HG03342 (cell line): Measurements from ENCODE around the gene CRYGA.
"Not testable (repeated sequence)": the region's sequence is repeated elsewhere in the genome, so short reads cannot be mapped to it uniquely, and the experiment has no call there.

Source experiments
- ATAC-seq: cut with Tn5 transposase; IDR thresholded peaks from one replicate; pipeline ENCODE4 v1.9.1; 2021; ENCODE audit warnings: mild to moderate bottlenecking, moderate library complexity; ENCODE audit not compliant: unreplicated experiment

Gene CRYGA

GRCh38 chr2:208127090-208127489, 36.3 kb downstream of the CRYGA start:
- ATAC-seq: no peak

- ATAC-seq: no peak
Observed at GRCh38 chr2:208125251-208125650, 38.1 kb downstream of the CRYGA start.

GRCh38 chr2:208124013-208124715, 39.2 kb downstream of the CRYGA start, which contains the start of gene CRYGD:
Gene CRYGD, minus strand, starts transcription at chr2:208124524. Its CDS starts 51 bp downstream, at chr2:208124473.
- not testable (repeated sequence) for ATAC-seq

- no peak for ATAC-seq
Observed at GRCh38 chr2:208122248-208122647, 41.1 kb downstream of the CRYGA start.

GRCh38 chr2:208118918-208119317, 44.5 kb downstream of the CRYGA start:
- no peak for ATAC-seq

- ATAC-seq: not testable (repeated sequence)
Observed at GRCh38 chr2:208117390-208117789, 46.0 kb downstream of the CRYGA start.

- no peak for ATAC-seq
Observed at GRCh38 chr2:208112969-208113368, 50.4 kb downstream of the CRYGA start.

GRCh38 chr2:208112273-208112745, 51.1 kb downstream of the CRYGA start:
- not testable (repeated sequence) for ATAC-seq
